Stimulated activated CD8-positive, alpha-beta memory T cell treated with anti-CD3 and anti-CD28 coated beads, Interleukin-12 subunit alpha, Interleukin-12 subunit beta, amount 100 ng/mL, for 4 hours (primary cell): ENCODE data around the gene GDA.

Source experiments
- DNase-seq: peaks from one replicate; pipeline ENCODE4 v3.0.0-alpha.2; 2020; ENCODE audit warnings: low read depth

GDA gene

DNA sequence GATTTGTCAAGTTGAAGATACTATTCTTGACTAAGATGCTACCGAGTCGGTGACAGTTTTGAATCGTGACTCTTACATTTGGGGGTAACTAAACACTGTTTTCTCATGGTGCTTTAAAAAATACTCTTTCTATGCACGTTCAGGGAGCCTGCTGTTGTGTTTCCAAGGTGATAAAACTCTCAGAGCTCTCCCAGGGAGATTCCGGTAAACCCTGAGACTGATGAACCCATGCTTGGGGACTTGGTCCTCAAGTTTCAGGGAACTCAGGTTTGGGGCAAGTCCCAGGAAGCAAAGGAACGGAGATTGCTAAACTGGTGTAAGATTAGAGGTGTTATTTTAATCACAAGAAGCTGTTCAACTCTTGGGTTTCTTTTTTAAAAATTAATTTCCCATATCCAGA is 1.4 kb downstream of the GDA start:
- DNase-seq: no peak

DNA sequence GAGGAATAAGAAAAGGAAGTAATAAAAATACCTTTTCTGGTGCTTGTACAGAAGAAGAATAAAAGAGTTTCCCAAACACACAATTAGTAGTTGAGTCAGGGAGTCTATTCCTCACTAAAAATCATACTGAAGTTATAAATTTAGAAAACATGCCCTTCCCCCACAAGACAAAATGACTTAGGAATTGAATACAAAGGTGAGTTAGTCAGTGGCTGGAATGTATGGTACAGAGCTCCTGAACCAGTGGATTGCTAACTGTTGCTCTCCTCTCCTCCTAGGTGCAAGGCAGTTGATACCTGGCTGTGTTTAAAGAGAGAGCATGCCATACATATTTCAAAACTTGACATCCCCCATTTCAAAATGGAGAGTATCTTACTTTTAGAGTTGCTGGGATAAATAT is 1.9 kb downstream of the GDA start:
- no peak for DNase-seq

DNA sequence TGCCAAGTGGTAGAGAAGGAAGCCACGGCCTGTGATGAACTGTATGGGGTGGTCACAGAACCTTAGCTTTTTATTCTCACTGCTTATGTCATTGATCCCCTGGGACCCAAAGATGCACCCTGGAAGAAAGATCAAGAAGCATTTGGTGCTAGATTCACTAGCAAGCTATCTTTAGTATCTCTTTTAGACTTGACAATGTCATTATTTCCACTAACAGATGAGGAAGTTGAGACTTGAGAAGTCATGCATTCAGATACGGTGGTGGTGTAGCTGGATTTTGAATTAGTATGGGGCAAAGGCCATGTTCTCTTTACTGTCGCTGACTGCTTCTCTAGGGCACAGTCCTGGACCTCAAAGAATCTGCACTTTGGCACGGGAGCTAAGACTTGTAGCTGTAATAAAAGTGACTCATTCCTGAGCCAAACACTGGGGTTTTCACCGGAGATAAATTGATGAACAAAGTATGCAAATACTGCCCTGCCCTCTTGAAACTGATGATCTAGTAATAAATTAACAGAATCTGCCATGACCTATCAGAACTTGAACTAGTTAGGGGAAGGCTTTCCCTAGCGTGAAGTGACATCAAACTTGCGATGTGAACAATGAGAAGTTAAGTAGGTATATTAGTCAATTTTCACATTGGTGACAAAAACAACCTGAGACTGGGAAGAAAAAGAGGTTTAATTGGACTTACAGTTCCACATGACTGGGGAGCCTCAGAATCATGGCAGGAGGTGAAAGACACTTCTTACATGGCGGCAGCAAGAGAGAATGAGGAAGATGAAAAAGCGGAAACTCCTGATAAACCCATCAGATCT is 5.4 kb downstream of the GDA start:
- DNase-seq: no peak

DNA sequence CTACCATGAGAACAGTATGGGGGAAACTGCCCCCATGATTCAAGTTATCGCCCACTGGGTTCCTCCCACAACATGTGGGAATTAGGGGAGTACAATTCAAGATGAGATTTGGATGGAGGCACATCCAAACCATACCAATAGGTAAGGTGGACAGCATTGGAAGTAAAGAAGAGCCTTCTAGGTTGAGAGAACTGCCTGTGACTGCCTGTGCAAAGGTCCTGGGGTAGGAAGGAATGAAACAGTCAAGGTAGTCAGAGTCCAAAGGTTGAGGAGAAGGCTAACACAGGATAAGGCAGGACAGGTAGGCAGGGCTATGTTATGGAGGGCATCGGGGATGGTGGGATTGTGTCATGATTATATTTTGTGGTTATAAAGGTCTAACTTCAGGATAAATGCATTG is 6.1 kb downstream of the GDA start:
- DNase-seq: no peak

DNA sequence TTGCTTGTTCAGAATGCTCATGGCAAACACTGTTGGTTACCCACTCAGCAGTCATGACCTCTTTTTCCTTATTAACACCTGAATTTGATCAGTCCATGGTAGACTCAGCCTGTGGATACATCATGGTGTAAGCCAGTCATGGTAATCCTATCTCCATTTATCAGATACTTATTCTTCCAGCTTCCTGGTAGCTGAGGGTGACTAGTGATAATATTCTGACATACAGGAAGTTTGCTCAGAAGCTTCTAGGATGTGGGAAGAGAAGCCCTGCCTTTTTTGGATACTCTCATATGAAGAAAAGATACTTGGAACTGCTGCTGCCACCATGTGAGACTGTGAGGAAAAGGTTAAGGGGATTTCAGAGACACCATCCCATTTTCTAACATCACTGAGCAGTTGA is 7.3 kb downstream of the GDA start:
- DNase-seq: no peak

DNA sequence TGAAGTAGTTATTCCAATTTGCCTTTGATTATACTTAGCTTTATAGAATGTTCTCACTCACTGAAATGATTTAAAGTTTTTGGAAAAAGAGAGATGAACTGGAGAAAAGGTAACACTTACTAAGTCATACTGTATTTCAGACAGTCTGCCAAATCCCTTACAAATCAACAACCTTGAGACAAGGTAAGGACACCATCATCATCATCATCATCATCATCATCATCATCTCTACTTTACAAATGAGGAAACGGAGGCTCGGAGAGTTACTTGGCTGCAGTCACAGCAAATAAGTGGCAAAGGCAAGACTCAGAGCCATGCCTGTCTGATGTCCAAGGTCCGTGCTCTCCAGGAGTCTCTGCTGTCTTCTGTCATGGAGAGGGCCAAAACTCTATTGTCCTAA is 9.4 kb downstream of the GDA start:
- no peak for DNase-seq

DNA sequence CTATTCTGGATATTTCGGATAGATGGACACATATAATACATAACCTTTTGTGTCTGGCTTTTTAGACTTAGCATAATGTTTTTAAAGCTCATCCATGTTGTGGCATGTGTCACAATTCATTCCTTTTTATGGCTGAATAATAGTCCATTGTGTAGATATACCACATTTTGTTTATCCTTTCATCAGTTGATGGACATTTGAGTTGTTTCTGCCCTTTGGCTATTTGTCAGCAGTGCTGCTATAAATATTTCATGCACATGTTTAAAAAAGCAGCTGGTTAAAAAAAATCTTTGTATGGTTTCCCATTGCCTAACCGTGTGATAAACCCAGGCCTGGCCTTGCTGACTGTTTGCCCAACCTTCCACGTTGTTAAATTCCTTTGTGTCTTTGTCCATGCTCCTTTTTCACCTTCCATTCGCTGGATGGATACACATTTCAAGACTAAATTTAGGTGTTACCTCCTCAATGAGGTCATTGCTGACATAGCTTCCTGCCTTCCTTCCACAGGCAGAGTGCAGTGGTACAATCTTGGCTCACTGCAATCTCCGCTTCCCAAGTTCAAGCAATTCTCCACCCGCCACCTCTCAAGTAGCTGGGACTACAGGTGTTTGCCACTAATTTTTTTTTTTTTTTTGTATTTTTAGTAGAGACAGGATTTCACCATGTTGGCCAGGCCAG is 11.3 kb downstream of the GDA start:
- DNase-seq: no peak

DNA sequence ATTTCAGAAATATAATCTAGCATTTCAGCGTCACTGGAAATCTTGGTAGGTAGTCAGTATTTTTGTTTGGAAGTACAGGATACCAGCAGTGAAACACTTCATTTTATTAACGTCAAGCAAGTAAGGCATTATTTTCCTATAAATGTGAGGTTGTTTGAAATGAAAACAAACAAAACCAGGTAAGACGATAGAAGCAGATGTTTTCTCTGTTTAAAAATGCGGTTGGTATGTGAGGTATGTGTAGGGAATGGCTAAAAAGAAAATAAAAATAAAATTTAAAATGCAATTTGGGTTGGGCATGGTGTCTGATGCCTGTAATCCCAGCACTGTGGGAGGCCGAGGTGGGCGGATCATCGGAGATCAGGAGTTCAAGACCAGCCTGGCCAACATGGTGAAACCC is 16.1 kb downstream of the GDA start:
- DNase-seq: no peak

DNA sequence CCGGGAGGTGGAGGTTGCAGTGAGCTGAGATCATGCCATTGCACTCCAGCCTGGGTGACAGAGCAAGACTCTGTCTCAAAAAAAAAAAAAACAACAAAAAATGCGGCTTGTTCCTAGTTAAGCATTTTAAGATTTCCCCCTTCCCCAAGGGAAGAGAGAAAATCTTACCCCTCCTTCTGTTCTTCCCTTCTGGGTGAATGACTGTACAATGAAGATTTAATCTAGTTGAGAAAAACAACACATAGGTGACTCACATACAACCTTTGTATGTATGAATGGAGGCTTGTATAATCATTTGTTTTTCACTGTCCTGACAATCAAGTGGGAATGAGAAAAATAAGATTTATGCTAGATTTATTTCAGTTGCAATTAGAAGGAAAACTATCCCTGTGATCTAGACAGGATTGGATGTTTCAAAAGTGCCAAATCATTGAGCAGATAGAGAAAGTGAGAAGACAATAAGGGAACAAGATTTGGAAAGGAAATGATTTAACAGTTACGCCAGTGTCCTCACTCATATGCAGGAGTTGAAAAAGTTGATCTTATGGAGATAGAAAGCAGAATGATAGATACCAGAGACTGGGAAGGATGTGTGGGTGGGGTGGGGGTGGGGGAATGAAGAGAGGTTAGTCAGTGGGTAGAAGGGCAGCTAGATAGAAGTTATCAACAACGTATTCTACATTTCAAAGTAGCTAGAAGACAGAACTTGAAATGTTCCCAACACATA is 16.7 kb downstream of the GDA start:
- no peak for DNase-seq

DNA sequence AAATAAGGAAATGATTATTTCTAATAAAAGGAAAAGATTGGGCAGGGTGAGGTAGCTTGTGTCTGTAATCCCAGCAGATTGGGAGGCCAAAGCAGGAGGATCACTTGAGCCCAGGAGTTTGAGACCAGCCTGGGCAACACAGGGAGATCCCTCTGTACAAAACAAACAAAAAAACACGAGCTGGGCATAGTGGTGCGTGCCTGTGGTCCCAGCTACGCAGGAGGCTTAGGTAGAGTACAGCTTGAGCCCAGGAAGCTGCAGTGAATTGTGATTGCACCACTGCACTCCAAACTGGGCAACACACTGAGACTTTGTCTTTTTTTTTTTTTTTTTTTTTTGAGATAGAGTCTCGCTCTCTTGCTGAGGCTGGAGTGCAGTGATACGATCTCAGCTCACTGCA is 18.8 kb downstream of the GDA start:
- no peak for DNase-seq

DNA sequence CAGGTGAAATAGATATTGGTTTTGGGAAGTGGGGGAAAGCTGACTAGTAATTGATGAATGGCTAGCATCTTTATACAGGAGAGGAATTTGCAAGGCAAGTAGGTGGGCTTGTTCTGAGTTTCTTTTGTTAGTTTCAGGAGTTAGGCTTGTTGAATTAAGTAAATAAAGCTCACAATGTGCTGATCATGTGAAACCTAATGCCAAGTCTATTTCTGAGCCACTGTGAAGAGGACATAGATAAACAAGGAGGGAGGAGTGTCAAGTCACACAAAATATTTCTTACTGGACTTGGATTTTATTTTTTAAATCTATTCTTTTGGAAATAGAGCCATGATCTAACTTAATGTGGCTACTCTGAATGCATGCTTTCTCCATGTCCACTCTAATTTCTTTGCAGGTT is 19.9 kb downstream of the GDA start:
- no peak for DNase-seq

DNA sequence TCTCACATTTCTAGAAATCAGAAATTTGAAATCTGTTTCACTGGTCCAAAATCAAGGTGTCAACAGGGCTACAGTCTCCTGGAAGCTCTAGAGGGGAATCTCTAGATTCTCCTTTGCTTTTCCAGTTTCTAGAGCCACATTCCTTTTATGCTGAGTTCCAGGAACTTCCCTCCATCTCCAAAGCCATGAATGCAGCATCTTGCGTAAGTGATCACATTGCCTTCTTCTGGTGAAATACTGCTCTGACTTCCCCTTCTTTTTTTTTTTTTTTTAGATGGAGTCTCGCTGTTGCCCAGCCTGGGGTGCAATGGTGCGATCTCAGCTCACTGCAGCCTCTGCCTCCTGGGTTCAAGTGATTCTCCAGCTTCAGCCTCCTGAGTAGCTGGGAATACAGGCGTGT is 23.8 kb downstream of the GDA start:
- DNase-seq: no peak

DNA sequence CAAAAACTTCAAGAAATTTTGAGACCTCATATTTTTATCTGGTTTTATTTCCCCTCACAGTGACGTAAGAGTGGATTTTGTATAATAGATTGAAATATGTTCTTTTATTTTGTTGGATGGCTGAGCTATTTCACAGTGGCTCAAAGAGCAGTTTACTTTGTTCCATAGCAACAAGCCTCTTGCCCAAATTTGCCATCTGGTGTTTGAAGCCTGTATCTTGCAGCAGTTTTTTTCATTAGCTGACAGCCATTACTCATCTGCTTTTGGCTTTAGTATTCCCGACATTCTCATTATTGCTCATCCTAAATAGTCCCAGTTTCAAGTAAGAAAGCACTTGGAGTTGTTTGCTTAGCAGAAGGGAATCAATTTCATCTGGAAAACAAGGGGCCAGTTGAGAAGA is 36.3 kb downstream of the GDA start:
- DNase-seq: no peak

DNA sequence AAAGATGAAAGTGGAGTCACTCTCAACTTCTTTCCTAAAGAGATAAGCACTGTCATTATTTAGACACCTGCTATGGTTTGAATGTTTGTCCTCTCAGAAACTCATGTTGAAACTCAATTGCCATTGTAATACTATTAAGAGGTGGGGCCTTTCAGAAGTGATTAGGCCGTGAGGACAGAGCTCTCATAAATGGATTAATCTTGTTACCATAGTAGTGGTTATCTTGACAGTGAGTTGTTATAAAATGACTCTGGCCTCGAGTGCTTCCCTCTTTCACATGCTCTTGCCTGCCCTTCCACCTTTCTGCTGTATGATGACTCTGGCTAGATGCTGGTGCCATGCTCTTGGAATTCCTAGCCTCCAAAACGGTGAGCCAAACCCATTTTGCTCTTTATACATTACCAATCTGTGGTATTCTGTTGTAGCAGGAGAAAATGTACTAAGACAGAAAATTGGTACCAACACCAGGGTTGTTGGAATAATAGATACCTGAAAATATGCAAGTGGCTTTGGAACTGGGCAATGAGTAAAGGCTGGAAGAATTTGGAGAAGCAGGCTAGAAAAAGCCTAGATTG is 38.0 kb downstream of the GDA start:
- no peak for DNase-seq

DNA sequence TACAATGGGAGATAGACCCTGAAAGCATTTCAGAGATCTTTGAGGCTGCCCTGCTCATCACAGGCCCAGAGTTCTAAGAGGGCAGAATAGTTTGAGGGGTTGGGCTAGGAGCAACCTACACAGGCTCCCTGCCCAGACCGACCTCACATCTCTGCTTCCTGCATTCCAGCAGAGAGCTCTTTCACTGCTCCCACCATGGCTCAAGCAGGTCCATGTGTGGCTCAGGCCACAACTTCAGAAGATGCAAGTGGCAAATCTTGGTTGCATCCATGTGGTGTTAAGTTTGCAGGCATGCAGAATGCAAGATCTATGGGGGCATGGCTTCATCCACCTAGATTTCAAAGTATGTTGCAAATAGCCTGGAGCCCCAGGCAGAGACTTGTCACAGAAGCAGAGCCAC is 39.0 kb downstream of the GDA start:
- no peak for DNase-seq

DNA sequence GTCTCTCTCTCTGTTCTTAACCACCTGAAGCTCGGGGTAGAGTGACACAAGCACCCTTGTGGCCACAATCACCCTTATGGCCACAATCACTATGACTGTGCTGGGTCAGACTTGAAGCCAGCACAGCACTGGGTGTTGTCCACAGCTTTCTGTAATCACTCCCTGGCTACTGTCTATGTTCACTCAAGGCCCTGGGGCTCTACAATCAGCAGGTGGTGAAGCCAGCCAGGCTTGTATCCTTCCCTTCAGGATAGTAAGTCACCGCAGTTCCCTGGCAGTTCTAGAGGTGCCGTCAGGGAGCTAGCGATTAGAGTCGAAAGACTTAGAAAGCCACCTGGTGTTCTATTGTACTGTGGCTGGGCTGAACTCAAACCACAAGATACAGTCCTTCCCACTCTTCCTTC is 44.2 kb downstream of the GDA start:
- DNase-seq: no peak

DNA sequence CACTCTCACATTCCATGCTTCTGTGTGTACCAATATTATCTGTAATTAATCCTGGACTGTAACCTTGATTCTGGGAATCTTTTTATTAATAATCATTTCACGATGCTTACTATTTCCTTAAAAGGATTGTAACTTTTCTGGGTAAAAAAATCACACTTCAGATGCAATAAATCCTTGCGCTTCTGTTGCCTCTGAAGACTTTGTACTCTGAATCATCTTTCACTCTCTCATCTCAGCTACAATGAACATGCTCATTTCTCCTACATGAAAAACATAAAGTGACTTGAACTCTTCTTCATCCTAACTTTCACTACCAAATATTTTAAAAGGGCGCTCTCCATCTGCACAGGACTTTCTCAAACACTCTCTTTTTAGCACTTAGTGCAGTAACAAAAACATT is 50.0 kb downstream of the GDA start:
- DNase-seq: no peak

DNA sequence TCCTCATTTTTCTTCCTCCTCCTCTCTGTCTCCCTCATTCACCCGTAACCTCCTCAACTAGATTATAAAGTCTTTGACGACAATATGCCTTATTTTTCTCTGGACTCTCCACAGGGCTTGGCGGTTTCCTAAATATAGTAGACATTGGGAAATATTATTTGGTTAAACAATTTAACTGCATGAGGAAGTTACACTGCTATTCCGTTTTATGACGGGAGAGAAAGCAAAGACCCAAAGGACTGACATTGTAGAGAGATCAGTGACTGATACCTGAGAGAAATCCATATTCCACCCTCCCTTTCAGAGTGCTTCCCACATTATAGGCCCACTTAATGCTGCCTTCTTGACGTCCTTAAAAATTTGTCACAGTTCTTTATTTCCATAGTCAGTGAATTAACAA is 51.2 kb downstream of the GDA start:
- no peak for DNase-seq

DNA sequence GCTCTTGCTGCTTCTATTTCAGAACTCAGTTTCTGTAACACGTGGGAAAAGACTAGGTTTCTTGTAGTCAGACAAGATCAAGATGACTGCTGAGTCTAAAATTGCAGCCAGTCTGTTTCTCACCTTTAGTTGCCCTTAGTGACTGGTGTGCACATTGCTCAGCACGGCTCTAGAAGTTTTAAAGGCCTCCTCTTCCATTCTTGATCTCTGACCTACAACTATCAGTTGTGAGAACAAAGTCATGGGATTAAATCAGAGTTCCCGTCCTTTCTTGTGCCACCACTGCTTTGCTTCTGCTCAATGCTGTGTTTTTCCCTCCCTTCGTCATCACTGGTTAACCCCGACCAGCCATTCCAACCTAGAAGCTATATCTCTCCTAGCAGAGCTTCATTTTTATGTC is 52.8 kb downstream of the GDA start:
- no peak for DNase-seq

DNA sequence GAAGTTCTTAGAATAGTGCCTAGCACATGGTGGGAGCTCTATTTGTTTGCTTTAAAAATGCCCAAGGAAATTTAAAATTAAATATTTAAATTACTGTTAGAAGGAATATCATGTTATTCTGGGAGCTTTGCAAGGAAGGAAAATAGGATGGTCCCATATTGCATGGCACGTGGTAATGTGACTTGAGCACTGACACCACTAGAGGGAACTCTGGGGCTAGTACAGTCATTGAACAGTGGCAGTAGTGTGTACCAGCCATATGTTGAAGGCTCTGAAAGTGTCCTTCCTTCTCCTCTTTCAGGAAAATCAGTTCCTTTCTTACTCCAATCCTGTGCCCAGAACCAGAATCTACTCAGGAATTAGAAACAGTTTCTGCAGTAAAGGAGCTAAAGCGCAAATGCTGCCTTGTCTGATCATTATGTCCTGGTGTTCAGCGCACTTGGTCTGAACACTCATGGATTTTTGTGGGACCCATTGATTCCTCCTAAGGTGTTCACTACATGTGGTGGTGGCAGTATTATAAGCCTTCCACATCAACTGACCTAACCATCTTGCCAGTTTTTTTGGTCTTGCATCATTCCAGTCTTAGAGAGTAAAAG is 54.1 kb downstream of the GDA start:
- no peak for DNase-seq

DNA sequence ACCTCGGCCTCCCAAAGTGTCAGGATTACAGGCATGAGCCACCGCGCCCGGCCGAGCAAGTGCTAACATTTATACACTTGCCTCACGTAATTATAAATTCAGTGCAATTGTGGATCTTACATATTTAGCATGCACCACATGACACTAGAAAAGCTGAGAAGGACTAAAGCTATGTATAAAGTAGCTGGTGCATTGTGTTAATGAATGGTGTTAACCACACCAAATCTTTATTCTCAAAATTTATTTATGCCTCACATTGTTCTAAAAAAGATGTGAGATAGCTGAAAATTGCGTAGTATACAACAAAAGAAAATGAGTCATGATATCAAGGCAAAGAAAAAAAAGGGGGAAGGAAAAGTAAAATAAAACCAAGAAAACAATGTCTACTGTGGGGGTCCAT is 54.8 kb downstream of the GDA start:
- no peak for DNase-seq

DNA sequence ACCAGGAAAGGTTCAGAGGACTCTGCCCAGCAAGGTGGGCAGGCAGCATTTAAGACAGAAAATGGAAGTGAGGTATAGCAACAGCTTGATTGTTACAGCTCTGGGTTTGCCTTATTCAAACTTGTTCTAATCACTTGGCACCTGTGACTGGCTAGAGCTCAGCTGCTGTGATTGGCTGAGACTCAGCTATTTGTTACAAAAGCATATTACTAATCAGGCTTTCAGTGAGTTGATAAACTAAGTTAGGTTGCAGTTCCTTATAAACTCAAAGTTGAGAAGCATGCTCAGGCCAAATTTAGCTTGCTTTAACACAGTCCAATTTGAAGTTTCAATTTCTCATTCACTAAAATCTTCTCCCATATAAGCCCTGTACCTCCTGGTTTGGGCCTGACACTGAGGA is 56.3 kb downstream of the GDA start:
- no peak for DNase-seq

DNA sequence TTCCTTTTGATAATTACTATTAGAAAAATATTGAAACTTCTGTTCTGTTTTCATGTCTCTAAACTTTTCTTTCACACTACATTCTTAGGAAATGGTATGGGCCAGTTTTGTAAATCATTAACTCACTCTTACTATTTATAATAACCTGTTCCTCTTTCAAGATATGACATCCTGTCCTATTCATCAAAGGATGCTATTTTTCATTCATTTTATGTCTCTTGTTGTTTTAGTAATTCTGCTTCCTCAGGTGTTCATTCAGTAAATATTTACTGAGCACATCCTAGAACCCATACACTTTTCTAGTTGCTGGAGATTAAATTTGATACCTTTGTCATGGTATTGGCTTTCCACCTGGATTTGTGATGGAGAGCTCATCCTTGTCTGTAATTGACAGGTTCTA is 58.0 kb downstream of the GDA start:
- no peak for DNase-seq
